HFFc6 (cell line): ENCODE measurements around the gene ENOX2. TPM values are rescaled to one million over a fixed set of nuclear protein-coding genes. Genes with fewer than 3 reads are reported as not detected.

ENCODE experiments used
- DNase-seq: peaks from one replicate; pipeline ENCODE4 v3.0.0-alpha.2; 2018
- H3K27ac Mint-ChIP-seq: 2 replicates; pipeline ENCODE4 v1.8.0; 2020; ENCODE audit warnings: mild to moderate bottlenecking, mixed read lengths
- H3K27me3 Mint-ChIP-seq: 2 replicates; pipeline ENCODE4 v1.8.0; 2021; ENCODE audit warnings: mild to moderate bottlenecking, moderate library complexity, mixed read lengths; ENCODE audit not compliant: insufficient read depth
- H3K36me3 Mint-ChIP-seq: 2 replicates; pipeline ENCODE4 v1.8.0; 2021; ENCODE audit warnings: low read depth, mixed read lengths
- H3K4me1 Mint-ChIP-seq: 2 replicates; pipeline ENCODE4 v1.8.0; 2020; ENCODE audit warnings: low read depth, mixed read lengths
- H3K4me3 Mint-ChIP-seq: 2 replicates; pipeline ENCODE4 v1.8.0; 2020; ENCODE audit warnings: mild to moderate bottlenecking, moderate library complexity, mixed read lengths
- H3K9me3 Mint-ChIP-seq: 2 replicates; pipeline ENCODE4 v1.8.0; 2020; ENCODE audit warnings: mild to moderate bottlenecking, mixed read lengths
- total RNA-seq, 6 experiments: library from RNA; stranded (reverse); fragmentation: NEBNext Ultra II Directional; extraction: Animal tissue kit (Norgen Biotek cat#: 25700); gene quantifications; 2 replicates in 1 of 6; 3 replicates in 5 of 6; pipeline ENCODE4 v1.2.3, GENCODE V29; 2021
- TF ChIP-seq, protein P1 (sequence below): fragments of 200-600 bp; sonication (generic); IDR thresholded peaks from 2 replicates; pipeline ENCODE4 v1.5.0; 2021; ENCODE audit warnings: antibody characterized with exemption, mild to moderate bottlenecking

ENOX2 gene
- total RNA-seq, 6 experiments from 2014 or later, result 10.8 to 13.5 (median 11.9) TPM

- Mint-ChIP-seq H3K4me1 (no peaks in the 10 kb centered on the region), H3K36me3 (no peaks in the 10 kb centered on the region), H3K9me3 (no peaks in the 10 kb centered on the region), H3K27ac (no peak overlapping the region), H3K27me3 (no peaks in the 10 kb centered on the region), H3K4me3 (no peak overlapping the region)
- DNase-seq, result no peak
- TF ChIP-seq, protein P1, sequence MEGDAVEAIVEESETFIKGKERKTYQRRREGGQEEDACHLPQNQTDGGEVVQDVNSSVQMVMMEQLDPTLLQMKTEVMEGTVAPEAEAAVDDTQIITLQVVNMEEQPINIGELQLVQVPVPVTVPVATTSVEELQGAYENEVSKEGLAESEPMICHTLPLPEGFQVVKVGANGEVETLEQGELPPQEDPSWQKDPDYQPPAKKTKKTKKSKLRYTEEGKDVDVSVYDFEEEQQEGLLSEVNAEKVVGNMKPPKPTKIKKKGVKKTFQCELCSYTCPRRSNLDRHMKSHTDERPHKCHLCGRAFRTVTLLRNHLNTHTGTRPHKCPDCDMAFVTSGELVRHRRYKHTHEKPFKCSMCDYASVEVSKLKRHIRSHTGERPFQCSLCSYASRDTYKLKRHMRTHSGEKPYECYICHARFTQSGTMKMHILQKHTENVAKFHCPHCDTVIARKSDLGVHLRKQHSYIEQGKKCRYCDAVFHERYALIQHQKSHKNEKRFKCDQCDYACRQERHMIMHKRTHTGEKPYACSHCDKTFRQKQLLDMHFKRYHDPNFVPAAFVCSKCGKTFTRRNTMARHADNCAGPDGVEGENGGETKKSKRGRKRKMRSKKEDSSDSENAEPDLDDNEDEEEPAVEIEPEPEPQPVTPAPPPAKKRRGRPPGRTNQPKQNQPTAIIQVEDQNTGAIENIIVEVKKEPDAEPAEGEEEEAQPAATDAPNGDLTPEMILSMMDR, result no peak
These were observed 276.5 kb downstream of the ENOX2 start for GRCh38 chrX:130626521-130626920.

DNA sequence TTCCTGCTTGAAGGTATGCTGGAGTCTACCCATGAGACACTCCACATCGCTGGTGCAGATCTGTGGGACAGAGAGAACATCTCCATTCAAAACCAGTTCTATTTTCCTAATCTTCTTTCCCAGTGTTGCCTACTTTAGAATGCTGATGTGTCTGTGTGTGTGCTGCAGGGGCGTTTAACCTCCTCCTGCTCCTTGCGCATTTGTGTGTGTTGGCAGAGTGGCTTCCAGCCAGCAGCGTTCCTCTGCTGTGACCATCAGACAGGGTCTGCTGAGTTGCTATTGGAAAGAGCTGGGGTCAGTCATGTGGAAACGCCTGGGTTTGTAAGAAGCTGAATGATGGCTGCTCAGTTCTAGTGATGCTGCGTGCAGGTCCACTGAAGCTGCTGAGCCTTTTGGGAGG, 277.6 kb downstream of the ENOX2 start:
- no peak overlapping the region for H3K4me3 Mint-ChIP-seq
- H3K36me3 Mint-ChIP-seq, result no peaks in the 10 kb centered on the region
- TF ChIP-seq, protein P1, result no peak
- H3K27me3 Mint-ChIP-seq, result no peaks in the 10 kb centered on the region
- no peak for DNase-seq
- no peaks in the 10 kb centered on the region for H3K4me1 Mint-ChIP-seq
- H3K27ac Mint-ChIP-seq, result no peak overlapping the region
- H3K9me3 Mint-ChIP-seq, result no peaks in the 10 kb centered on the region

DNA sequence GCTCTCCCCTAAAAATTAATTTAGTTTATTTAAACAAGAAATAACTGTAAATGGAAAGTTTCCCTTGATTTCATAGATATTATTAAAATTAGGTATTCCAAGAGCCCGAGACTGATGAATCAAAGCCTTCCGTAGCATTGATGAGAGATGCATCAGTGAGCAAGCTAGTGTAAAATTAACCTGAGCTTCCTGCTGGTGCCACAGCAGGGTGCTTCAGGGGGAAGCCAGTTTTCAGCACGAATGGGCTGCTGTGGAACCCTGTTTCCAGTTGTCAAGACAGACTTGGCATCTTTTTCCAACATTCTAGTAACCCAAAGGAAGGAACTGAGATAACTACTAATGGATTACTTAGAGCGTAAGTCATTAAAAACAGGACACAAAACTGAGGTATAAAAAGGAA, 279.5 kb downstream of the ENOX2 start:
- TF ChIP-seq, protein P1, result no peak
- DNase-seq, result no peak
- Mint-ChIP-seq H3K9me3 (no peaks in the 10 kb centered on the region), H3K4me3 (no peak overlapping the region), H3K4me1 (no peaks in the 10 kb centered on the region), H3K27ac (no peak overlapping the region), H3K27me3 (no peaks in the 10 kb centered on the region), H3K36me3 (no peaks in the 10 kb centered on the region)

GRCh38 chrX:130615941-130616340, 287.1 kb downstream of the ENOX2 start:
- no peaks in the 10 kb centered on the region for H3K4me1 Mint-ChIP-seq
- no peaks in the 10 kb centered on the region for H3K36me3 Mint-ChIP-seq
- H3K27ac Mint-ChIP-seq, result no peak overlapping the region
- no peak for DNase-seq
- TF ChIP-seq, protein P1, result no peak
- no peaks in the 10 kb centered on the region for H3K9me3 Mint-ChIP-seq
- no peak overlapping the region for H3K4me3 Mint-ChIP-seq
- no peaks in the 10 kb centered on the region; the same call in 1 of the 2 replicates for H3K27me3 Mint-ChIP-seq

- Mint-ChIP-seq H3K4me3 (no peak overlapping the region), H3K27ac (no peak overlapping the region), H3K4me1 (no peaks in the 10 kb centered on the region), H3K9me3 (no peaks in the 10 kb centered on the region), H3K36me3 (no peaks in the 10 kb centered on the region), H3K27me3 (peaks cover 7% of the 10 kb centered on the region; the same call in 1 of the 2 replicates)
- DNase-seq, result no peak
- TF ChIP-seq, protein P1, result no peak
These were observed 295.6 kb downstream of the ENOX2 start for GRCh38 chrX:130607431-130607830.

GRCh38 chrX:130606425-130606824, 296.6 kb downstream of the ENOX2 start:
- H3K27ac Mint-ChIP-seq, result no peak overlapping the region
- no peaks in the 10 kb centered on the region for H3K4me1 Mint-ChIP-seq
- DNase-seq, result no peak
- no peaks in the 10 kb centered on the region for H3K36me3 Mint-ChIP-seq
- peaks cover 7% of the 10 kb centered on the region; the same call in 1 of the 2 replicates for H3K27me3 Mint-ChIP-seq
- no peak overlapping the region for H3K4me3 Mint-ChIP-seq
- TF ChIP-seq, protein P1, result no peak
- no peaks in the 10 kb centered on the region for H3K9me3 Mint-ChIP-seq
